ENCODE measurements around the gene GPRIN3. TPM values are rescaled to one million over a fixed set of nuclear protein-coding genes. Genes with fewer than 3 reads are reported as not detected.
"Not testable (repeated sequence)": the region's sequence is repeated elsewhere in the genome, so short reads cannot be mapped to it uniquely, and the experiment has no call there.

GPRIN3 gene
- total RNA-seq, 2 donors from 2014 or later, result 2.1 to 2.3 TPM

DNA sequence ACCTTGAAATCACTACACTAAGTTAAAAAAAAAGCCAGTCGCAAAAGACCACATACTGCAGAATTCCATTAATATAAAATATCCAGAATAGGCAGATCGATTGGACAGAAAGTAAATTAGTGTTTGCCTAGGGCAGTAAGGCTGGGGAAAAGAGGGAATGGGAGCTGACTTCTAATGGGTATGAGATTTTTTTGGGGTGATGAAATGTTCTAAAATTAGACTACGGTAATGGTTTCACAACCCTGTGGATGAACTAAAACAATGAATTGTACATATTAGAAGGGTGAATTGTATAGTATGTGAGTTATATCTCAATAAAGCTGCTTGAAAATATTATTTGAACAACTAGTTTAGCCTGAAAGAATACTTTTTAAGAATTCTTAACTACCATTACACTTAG lies 6.7 kb upstream of the GPRIN3 start:
- Histone ChIP-seq H3K4me1 (ENCODE audit: control insufficient read depth, insufficient read depth, low read length) (no peaks in the 10 kb centered on the region), H3K4me3 (ENCODE audit: low read length) (no peak overlapping the region), H3K9ac (ENCODE audit: extremely low read depth, low read length, poor library complexity, severe bottlenecking) (no peak overlapping the region), H3K27me3 (ENCODE audit: control insufficient read depth, insufficient read depth, low read length, poor library complexity, severe bottlenecking) (peaks cover 8% of the 10 kb centered on the region), H3K9me3 (ENCODE audit: control insufficient read depth, low read length) (no peaks in the 10 kb centered on the region), H3K36me3 (ENCODE audit: control insufficient read depth, insufficient read depth, low read length) (no peaks in the 10 kb centered on the region), H3K27ac (ENCODE audit: low read depth, low read length) (no peak overlapping the region)
- H3K4me3 Mint-ChIP-seq, result no peak overlapping the region
- peaks cover under 1% of the 10 kb centered on the region for H3K27me3 Mint-ChIP-seq (ENCODE audit: insufficient read depth)
- DNase-seq, result no peak
- no peaks in the 10 kb centered on the region for H3K4me1 Mint-ChIP-seq
- H3K27ac Mint-ChIP-seq, result no peak overlapping the region
- no peaks in the 10 kb centered on the region for H3K9me3 Mint-ChIP-seq
- TF ChIP-seq, protein P1, sequence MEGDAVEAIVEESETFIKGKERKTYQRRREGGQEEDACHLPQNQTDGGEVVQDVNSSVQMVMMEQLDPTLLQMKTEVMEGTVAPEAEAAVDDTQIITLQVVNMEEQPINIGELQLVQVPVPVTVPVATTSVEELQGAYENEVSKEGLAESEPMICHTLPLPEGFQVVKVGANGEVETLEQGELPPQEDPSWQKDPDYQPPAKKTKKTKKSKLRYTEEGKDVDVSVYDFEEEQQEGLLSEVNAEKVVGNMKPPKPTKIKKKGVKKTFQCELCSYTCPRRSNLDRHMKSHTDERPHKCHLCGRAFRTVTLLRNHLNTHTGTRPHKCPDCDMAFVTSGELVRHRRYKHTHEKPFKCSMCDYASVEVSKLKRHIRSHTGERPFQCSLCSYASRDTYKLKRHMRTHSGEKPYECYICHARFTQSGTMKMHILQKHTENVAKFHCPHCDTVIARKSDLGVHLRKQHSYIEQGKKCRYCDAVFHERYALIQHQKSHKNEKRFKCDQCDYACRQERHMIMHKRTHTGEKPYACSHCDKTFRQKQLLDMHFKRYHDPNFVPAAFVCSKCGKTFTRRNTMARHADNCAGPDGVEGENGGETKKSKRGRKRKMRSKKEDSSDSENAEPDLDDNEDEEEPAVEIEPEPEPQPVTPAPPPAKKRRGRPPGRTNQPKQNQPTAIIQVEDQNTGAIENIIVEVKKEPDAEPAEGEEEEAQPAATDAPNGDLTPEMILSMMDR (conservative IDR thresholded peaks at IDR 0.05), result no peak
- no peaks in the 10 kb centered on the region for H3K36me3 Mint-ChIP-seq (ENCODE audit: low read depth)
- WGBS, 2 experiments (ENCODE audit: insufficient coverage in 1 of 2, insufficient read length in 1 of 2), result 92 to 95% methylated on average over 2 to 3 of the region's 3 CpGs

DNA sequence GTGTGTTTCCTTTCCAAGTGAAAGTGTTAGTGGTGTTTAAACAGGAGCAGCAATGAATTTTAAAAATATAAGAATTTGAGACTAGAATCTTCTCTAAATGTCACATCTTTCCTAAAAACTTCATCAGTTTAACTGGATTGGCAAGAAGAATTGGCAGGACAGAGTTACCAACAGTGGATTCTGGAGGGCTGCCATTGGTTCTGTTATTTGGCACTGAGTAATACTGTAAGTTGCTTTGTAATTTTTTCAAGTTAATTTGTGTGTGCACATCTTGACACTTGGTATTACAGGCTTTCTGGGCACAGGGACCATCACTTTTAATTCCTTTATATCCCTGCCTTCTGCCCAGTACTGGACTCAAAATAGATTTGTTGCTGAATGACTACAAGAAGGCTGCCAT lies 4.5 kb upstream of the GPRIN3 start:
- Mint-ChIP-seq H3K4me1 (peaks cover 2% of the 10 kb centered on the region), H3K36me3 (ENCODE audit: low read depth) (no peaks in the 10 kb centered on the region), H3K27ac (no peak overlapping the region), H3K27me3 (ENCODE audit: insufficient read depth) (peaks cover 15% of the 10 kb centered on the region), H3K9me3 (no peaks in the 10 kb centered on the region), H3K4me3 (no peak overlapping the region)
- Histone ChIP-seq H3K27ac (ENCODE audit: low read depth, low read length) (no peak overlapping the region), H3K27me3 (ENCODE audit: control insufficient read depth, insufficient read depth, low read length, poor library complexity, severe bottlenecking) (peaks cover 12% of the 10 kb centered on the region), H3K4me3 (ENCODE audit: low read length) (no peak overlapping the region), H3K4me1 (ENCODE audit: control insufficient read depth, insufficient read depth, low read length) (no peaks in the 10 kb centered on the region), H3K9ac (ENCODE audit: extremely low read depth, low read length, poor library complexity, severe bottlenecking) (no peak overlapping the region), H3K9me3 (ENCODE audit: control insufficient read depth, low read length) (no peaks in the 10 kb centered on the region), H3K36me3 (ENCODE audit: control insufficient read depth, insufficient read depth, low read length) (no peaks in the 10 kb centered on the region)
- TF ChIP-seq, protein P1 (conservative IDR thresholded peaks at IDR 0.05), result no peak
- DNase-seq, result no peak

GRCh38 chr4:89311433-89311832 lies 3.8 kb upstream of the GPRIN3 start:
- no peaks in the 10 kb centered on the region for H3K36me3 Mint-ChIP-seq (ENCODE audit: low read depth)
- H3K4me1 Mint-ChIP-seq, result peaks cover 6% of the 10 kb centered on the region
- 88% methylated on average over 1 of the region's 1 CpG; no CpG with 5 or more reads in 1 of the 2 experiments for WGBS, 2 experiments (ENCODE audit: insufficient coverage in 1 of 2, insufficient read length in 1 of 2)
- H3K27ac ChIP-seq (ENCODE audit: low read depth, low read length), result no peak overlapping the region
- H3K9ac ChIP-seq (ENCODE audit: extremely low read depth, low read length, poor library complexity, severe bottlenecking), result no peak overlapping the region
- peaks cover 18% of the 10 kb centered on the region for H3K27me3 ChIP-seq (ENCODE audit: control insufficient read depth, insufficient read depth, low read length, poor library complexity, severe bottlenecking)
- no peaks in the 10 kb centered on the region for H3K9me3 Mint-ChIP-seq
- H3K4me1 ChIP-seq (ENCODE audit: control insufficient read depth, insufficient read depth, low read length), result no peaks in the 10 kb centered on the region
- no peak for DNase-seq
- H3K27me3 Mint-ChIP-seq (ENCODE audit: insufficient read depth), result peaks cover 21% of the 10 kb centered on the region
- no peak overlapping the region for H3K4me3 ChIP-seq (ENCODE audit: low read length)
- no peaks in the 10 kb centered on the region for H3K36me3 ChIP-seq (ENCODE audit: control insufficient read depth, insufficient read depth, low read length)
- H3K4me3 Mint-ChIP-seq, result no peak overlapping the region
- H3K9me3 ChIP-seq (ENCODE audit: control insufficient read depth, low read length), result no peaks in the 10 kb centered on the region
- TF ChIP-seq, protein P1 (conservative IDR thresholded peaks at IDR 0.05), result no peak
- H3K27ac Mint-ChIP-seq, result no peak overlapping the region

DNA sequence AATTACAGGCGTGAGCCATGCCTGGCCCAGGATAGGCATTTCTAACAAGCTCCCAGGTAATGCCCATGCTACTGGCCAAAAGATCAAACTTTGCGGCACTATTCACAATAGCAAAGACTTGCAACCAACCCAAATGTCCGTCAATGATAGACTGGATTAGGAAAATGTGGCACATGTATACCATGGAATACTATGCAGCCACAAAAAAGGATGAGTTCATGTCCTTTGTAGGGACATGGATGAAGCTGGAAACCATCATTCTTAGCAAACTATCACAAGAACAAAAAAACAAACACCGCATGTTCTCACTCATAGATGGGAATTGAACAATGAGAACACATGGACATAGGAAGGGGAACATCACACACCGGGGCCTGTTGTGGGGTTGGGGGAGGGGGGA lies 1.6 kb upstream of the GPRIN3 start:
- H3K9me3 ChIP-seq (ENCODE audit: control insufficient read depth, low read length); H3K27ac ChIP-seq (ENCODE audit: low read depth, low read length); H3K36me3 ChIP-seq (ENCODE audit: control insufficient read depth, insufficient read depth, low read length); H3K4me3 Mint-ChIP-seq; H3K4me1 ChIP-seq (ENCODE audit: control insufficient read depth, insufficient read depth, low read length); H3K4me3 ChIP-seq (ENCODE audit: low read length); H3K36me3 Mint-ChIP-seq (ENCODE audit: low read depth); H3K9ac ChIP-seq (ENCODE audit: extremely low read depth, low read length, poor library complexity, severe bottlenecking); H3K9me3 Mint-ChIP-seq; H3K27ac Mint-ChIP-seq; DNase-seq: not testable (repeated sequence)
- 96 to 100% methylated on average over 4 of the region's 5 CpGs for WGBS, 2 experiments (ENCODE audit: insufficient coverage in 1 of 2, insufficient read length in 1 of 2)
- peaks cover 28% of the 10 kb centered on the region for H3K27me3 ChIP-seq (ENCODE audit: control insufficient read depth, insufficient read depth, low read length, poor library complexity, severe bottlenecking)
- H3K27me3 Mint-ChIP-seq (ENCODE audit: insufficient read depth), result peaks cover 28% of the 10 kb centered on the region
- peaks cover 11% of the 10 kb centered on the region for H3K4me1 Mint-ChIP-seq
